T-helper 22 cell (primary cell): ENCODE data around the gene RNF111.

Experiments used
- DNase-seq: peaks from one replicate; pipeline ENCODE4 v3.0.0-alpha.2; 2020; ENCODE audit warnings: low read depth

Gene RNF111

GRCh38 chr15:58987491-58988005, at the start of gene RNF111:
RNF111 (plus strand) TSS chr15:58987663; CDS start chr15:59030823, 43,160 bp downstream.
- DNase-seq = peak; percentile 86

DNA sequence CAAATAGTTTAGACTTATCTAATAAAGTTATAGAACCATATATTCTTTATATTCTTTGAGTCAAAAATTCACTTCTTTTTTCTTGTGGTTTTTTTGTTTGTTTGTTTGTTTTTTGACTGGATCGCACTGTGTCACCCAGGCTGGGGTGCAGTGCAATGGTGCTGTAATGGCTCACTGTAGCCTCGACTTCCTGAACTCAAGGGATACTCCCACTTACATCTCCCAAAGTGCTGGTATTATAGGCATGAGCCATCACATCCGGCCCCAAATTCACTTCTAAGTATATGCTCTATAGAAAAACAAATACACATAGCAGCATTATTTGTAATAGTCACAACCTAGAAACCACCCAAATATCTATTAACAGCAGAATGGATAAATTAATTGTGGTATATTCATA, 40.3 kb upstream of the RNF111 start:
- no peak for DNase-seq

DNA sequence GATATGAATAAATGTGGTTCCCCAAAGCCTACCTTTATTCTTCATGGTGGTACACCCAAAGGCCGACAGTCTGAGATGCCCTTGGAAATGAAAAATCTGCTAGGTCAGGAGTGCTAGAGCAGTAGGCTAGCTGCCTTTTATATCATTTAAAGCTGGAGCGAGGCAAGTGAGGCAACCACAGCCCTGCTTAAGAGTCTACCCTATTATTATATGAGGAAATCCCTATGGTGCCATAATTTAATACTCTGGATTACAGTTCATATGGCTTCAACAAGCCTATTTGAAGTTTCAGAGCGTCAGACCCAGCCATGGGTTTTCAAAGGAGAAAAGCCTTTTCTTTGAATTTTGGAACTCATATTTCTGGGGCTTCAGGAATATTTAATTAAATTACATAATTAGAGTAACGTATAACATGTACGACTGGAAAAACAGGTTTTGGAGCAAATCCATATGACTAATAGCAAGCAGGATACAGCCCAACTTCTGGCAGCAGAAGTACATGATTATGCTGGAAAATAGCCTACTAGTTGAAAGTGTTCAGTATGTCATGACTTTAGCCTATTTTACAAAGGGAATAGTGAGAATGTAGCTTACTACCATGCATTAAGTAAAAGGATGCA, 36.0 kb upstream of the RNF111 start:
- DNase-seq = no peak

DNA sequence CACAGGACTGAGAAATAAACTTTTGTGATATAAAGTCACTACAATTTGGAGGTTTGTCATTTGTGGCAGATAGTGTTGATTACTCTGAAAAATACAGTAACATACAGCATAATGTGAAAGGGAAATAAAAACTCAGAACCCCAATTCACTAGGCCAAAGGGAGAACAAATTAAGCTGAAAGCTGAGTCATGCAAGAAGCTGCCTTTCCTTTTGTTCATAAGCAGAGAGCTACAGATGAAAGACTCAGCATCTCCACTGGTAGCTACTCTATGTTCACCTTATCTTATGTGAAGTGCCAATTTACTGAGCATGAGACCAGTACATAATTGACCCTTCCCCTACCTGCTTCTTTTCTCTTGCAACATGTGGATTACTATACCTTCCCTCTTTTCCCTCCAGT, 34.7 kb upstream of the RNF111 start:
- DNase-seq = no peak

- peak; percentile 25 for DNase-seq
Observed at GRCh38 chr15:58957101-58957973, 30.1 kb upstream of the RNF111 start.

- DNase-seq = no peak
Observed at GRCh38 chr15:58958811-58959210, 28.7 kb upstream of the RNF111 start.

DNA sequence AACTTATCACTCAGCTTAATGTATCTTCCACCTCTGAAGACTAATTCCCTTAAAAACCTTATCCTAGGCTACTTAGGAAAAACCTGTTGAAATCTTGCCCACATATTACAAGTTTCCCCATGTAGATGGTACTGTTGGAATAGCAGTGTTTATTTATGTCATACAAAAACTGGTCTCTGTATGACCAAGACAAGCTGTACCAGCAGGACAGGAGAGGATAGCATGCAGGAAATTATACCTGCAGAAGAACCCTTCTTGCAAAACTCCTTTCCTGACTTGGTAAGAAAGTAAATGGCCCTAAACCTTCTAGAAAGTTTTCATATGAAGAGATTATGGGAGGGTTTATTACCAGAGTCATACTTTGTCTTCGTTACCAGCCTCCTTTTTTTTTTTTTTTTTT, 25.3 kb upstream of the RNF111 start:
- no peak for DNase-seq

DNA sequence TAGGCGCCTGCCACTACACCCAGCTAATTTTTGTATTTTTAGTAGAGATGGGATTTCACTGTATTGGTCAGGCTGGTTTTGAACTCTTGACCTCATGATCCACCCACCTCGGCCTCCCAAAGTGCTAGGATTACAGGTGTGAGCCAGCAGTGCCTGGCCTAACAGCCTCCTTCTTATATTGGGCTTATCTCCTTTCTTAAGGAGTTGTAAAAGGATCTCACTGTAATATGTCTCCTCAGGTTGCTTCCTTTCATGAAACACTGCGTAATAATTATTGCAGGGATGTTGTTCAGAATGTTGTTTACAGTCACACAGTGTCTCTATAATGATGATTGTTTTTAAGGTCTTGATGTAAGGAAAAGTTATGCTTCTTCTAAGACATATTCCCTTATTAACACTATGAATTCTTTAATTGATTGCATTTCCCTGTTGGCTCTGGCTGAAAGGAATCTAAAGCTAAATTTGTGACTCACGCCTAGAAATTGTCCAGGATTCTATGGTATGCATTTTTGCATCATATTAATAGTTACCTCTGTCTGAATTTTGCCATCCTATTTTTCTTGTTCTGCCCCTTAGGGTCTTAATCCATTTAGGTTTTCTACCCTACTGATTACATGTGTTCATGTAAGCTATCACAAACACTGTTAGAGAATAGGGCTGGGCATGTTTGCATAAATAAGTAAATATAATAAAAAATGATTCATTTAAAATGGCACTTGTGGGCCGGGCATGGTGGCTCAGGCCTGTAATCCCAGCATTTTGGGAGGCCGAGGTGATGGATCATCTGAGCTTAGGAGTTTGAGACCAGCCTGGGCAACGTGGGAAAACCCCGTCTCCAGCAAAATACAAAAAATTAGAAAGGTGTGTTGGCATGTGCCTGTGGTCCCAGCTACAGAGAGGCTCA, 24.5 kb upstream of the RNF111 start:
- DNase-seq = no peak

DNA sequence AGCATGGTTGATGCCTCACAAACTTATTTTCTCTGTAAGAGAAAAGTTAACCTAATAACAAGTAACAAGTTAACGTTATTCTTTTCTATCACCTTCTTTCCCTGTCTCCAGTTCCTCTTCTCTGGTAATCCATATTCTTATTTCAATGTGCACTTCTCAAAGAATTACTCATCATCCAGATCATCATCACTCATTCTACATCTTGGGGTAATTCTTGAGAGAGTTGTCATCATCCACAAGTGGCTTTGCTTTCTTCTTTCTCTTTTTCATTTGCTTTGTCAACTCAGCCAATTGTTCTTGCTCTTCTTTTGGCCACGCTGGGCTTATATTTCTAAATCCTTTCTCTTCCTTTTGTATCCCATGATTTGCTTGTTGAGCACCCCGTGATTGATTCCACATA, 20.8 kb upstream of the RNF111 start:
- DNase-seq = no peak

DNA sequence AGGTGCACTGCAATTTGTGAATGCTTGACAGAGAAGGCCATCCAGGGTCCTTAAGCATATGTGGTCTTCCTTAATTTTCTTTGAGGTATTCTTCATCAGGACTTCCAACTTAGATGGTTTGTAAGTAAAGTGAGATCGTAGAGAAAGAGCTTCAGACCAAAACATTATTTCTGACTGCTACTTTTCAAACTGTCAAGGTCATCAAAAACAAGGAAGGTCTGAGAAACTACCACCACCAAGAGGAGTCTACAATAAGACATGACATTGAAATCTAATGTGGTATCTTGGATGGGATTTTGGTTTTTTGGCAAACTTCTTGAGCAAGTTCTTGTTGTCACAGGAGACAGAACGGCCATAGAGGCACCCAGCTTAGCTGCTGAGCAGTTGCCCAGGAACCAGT, 20.0 kb upstream of the RNF111 start:
- DNase-seq = no peak

DNA sequence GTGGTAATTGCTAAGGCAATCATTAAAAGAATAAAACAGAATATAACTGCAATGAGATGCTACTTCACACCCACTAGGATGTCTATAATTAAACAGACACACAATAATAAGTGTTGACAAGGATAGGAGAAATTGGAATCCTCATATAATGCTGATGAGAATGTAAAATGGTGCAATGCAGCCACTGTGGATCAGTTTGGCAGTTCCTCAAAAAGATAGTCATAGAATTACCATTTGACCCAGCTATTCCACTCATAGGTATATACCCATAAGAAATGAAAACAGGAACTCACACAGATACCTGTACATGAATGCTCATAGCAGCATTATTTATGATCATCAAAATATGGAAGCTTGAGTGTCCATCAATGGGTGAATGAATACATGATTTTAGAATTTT, 9.6 kb upstream of the RNF111 start:
- no peak for DNase-seq

GRCh38 chr15:58980351-58980939, 7.0 kb upstream of the RNF111 start:
- DNase-seq = no peak

DNA sequence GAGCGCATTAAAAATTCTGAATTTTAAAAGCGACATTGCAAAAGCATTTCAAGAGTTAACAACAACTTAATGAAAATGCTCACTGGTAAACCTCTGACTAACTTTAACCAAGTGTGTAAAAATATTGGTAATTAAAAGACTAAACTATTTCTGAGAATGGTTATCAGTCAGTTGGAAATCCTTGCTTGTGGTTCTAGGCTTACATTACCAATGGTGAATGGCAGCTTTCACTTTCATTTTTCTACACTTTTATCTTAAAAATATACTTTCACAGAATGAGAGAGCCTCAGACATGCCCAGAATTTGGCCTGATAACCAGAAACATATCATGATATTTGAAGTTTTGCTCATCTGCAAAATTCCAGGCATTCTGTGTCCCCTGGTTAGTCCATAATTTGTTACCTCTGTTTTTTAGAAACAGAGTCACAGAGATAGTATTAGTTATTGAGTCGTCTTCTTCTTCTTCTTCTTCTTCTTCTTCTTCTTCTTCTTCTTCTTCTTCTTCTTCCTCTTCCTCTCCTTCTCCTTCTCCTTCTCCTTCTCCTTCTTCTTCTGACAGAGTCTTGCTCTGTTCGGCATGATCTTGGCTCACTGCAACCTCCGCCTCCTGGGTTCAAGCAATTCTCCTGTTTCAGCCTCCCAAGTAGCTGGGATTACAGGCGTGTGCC, 5.5 kb upstream of the RNF111 start:
- no peak for DNase-seq

DNA sequence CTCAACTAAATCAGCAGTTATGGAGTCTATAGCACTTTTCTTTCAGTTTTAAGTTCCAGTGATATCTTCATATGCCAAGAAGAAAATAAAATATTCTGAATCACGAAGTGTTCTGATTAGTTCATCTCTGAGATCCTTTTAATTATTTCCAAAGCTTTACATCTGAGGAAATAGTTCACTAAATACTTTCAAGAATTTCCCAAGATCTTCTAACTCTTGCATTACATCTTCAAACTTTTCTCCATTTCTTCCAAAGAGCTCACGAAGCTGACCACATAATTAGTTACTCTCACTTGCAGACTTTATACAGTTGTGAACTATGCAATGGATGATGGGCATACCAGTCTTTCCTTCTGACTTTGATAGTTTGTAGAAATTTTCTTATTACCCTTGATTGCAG, 4.2 kb upstream of the RNF111 start:
- no peak for DNase-seq

GRCh38 chr15:58985443-58985842, 2.0 kb upstream of the RNF111 start:
- no peak for DNase-seq

DNA sequence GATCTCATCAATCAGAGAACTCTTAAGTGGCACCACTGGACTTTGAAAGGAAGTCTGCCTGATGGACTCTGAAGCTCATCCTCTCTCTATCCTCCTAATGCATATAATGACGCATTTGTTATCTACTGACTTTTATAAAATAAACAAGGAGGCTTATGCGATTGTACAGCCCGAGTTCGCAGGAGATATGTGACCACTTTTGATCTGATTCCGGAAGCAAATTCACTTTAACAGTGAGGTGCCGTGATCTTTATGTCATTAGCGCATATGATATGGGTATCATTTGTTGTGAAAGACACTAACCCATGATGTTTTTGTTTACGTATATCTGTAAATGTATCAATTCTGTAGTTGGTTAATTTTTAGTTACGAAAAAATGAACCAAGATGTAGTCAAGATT, 427 bp upstream of the RNF111 start:
- no peak for DNase-seq

DNA sequence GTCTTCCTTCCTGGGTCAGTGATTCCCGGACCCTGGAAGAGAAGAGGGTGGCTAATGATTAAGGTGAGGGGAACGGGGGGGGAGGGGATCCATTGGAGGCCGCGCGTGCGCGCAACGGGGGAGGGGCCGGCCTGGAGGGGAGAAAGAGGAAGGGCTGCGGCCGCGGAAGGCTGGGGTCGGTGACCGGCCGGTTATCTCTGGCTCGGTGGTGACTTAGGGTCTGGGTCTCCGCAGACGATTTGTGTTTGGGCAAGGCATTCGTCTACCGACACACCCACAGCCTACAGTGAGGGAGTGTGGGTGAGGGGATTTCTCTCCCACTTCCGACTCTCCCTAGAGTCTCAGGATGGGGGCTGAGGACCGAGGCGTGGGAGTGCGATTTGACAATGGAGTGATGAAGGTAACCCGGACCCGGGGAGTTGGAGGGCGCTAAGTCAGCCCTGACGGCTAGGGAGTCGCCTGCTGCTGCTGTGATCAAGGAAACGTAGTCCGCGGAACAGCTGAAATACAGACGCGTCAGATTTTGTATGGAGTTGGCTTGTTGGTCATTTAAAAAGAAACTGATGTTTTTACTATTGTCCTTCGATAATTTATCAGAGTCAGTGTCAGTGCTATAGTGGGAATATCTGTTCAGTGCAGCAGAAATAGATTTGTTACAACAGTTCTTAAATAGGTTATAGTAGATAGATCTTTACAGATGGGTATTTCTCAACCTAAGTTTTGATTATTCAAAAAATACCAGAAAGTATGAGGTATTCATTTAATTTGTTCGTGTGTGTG, 733 bp downstream of the RNF111 start:
- peak; percentile 24 for DNase-seq

GRCh38 chr15:58992181-58992580, 4.7 kb downstream of the RNF111 start:
- no peak for DNase-seq

DNA sequence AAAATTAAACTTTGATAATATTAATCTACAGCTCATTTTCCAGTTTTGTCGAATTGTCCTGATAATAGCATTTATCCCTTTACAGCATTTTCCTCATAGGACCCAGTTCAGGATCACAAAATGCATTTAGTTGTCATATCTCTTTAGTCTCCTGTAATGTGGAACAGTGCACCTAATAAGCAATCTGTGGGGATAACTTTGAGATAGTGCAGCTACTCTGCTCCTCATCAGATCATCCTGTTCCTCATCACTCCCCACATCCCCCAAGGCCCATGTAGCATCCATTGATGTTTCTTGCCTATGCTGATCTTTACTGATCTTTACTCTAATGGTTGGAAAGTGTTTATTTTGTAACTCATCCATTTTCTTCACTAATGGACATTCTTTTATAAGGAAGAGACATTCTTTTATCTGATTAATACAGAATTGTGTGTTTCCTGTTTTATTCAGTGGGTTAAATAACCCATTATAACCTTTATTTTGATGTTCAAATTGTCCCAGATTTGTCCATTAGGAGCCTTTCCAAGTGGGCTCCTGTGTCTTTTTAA, 7.5 kb downstream of the RNF111 start:
- DNase-seq = no peak

DNA sequence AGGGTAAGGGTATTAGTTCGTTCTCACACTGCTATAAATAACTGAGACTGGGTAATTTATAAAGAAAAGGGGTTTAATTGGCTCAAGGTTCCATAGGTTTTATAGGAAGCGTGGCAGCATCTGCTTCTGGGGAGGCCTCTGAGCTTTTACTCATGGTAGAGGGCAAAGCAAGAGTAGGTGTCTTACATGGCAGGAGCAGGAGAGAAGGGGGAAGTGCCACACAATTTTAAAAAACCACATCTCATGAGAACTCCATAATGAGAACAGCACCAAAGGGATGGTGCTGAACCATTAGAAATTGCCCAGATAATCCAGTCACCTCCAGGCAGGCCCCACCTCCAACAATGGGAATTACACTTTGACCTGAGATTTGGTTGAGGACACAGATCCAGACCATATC, 12.2 kb downstream of the RNF111 start:
- no peak for DNase-seq
